Activated T-helper 2 cell treated with anti-CD3 and anti-CD28 coated beads, Interferon-gamma antibody, Interleukin-2, Interleukin-4, amounts not matched to agents 10 μg/mL and 5 μg/mL and 100 μg/mL, durations not matched to agents 14 hours and 24 hours and 36 hours (primary cell): ENCODE data around the gene CST3. TPM values are rescaled to one million over a fixed set of nuclear protein-coding genes. Genes with fewer than 3 reads are reported as not detected.
"Not testable (repeated sequence)": the region's sequence is repeated elsewhere in the genome, so short reads cannot be mapped to it uniquely, and the experiment has no call there.

ENCODE experiments used
- DNase-seq: peaks from one replicate; pipeline ENCODE4 v3.0.0; 2021; ENCODE audit warnings: low spot score
- H3K27ac Mint-ChIP-seq: one replicate; pipeline ENCODE4 v1.8.0; 2021; ENCODE audit warnings: mixed read lengths
- H3K27me3 Mint-ChIP-seq: one replicate; pipeline ENCODE4 v1.8.0; 2021; ENCODE audit warnings: low read depth, mixed read lengths
- H3K36me3 Mint-ChIP-seq: one replicate; pipeline ENCODE4 v1.8.0; 2021; ENCODE audit warnings: low read depth, mixed read lengths
- H3K4me1 Mint-ChIP-seq: one replicate; pipeline ENCODE4 v1.8.0; 2021; ENCODE audit warnings: low read depth, mixed read lengths
- H3K4me3 Mint-ChIP-seq: one replicate; pipeline ENCODE4 v1.8.0; 2021; ENCODE audit warnings: low read depth, mild to moderate bottlenecking, moderate library complexity, mixed read lengths
- H3K9me3 Mint-ChIP-seq: one replicate; pipeline ENCODE4 v1.8.0; 2021; ENCODE audit warnings: mixed read lengths
- intact Hi-C: fragments of 100-400 bp; cut with micrococcal nuclease; formaldehyde crosslinking; loops from one replicate; pipeline ENCODE4 v1.15.1; 2023
- total RNA-seq: library from RNA; stranded (reverse); gene quantifications from 2 replicates; pipeline ENCODE4 v1.2.3, GENCODE V29; 2022

CST3 gene
- total RNA-seq, 1 donor from 2014 or later, result 0.82 TPM

DNA sequence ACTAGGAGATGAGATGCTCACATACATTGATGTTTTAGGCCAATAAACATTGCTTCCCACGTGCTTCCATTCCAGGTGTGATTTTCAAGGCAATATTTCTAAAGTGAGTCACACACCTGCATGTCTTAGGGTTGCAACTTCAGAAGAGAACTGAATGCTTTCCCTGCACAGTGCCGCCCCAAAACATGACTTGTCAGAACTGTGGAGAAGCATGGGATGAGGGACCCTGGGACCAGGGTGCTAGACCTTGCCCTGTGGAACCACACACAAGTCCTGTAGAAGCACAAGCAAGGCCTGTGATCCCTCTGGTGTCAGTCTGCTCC lies 2.0 kb downstream of the CST3 start:
- H3K36me3 Mint-ChIP-seq, H3K4me3 Mint-ChIP-seq, intact Hi-C loops, H3K27ac Mint-ChIP-seq, H3K4me1 Mint-ChIP-seq, H3K9me3 Mint-ChIP-seq, DNase-seq: not testable (repeated sequence)
- peaks cover 20% of the 10 kb centered on the region for H3K27me3 Mint-ChIP-seq

DNA sequence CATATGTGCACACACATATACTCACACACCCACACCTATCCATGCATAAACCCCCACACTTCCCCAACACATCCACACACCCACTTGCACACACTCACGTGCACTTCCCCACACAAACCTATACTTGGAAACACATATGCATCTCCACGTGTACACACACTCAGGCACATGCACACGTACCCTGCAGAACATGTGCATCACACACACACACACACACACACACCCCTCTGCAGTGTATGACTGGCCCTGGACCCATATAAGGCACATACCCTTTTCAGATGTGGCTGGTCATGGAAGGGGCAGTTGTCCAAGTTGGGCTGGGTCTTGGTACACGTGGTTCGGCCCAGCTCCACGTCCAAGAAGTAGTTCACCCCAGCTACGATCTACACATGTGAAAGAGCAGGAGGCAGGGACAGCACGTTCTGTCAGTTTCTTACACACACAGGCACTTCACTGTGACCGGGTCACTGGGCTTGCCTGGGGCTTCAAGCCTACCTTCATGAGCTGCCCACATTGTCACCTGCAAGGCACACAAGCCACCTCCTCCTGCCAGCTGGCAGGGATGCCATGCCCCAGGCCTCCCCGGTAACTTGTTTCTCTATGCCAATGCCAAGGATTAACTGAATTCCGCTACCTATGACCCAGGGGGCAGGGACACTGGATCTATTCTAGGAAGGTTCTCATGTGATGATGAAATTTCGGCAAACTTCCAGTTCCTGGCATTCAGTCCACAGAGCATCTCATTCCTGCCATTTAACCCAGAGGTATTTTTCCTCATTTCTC lies 2.6 kb downstream of the CST3 start:
- no peaks in the 10 kb centered on the region for H3K9me3 Mint-ChIP-seq

DNA sequence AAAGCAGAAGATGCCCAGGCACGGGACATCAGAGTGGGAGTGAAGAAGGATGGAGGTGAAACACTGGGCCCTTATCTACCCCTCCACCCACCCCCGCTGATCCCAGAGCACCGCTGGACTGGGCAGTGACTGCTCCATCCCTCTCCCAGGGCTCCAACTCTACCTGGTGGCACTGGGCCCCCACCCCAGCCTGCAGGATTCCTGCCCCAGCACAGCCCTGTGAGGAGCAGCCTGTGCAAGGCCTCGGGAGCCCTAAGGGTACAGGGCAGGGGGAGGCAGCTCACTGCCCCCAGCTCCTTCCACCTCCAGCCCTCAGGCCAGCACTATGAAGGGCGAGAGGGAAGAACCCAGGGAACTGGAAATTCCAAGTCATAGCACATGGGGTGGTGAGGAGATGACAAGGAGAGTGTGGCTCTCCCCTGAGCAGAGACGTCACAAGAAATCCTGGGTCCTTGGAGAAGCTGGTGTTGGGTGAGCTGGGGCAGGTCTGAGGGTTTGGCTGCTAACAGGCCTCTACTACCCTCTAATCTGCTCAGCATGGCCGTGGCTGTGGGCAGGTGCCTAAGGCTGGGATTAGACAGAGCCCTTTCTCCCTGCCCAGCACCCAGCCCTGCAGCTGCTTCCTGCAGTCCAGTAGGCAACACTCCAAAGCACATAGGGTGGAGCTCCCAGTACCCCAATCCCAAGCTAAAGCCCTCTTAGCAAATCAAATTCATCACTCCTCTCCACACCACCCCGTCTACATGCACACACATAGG lies 3.5 kb downstream of the CST3 start:
- Mint-ChIP-seq H3K27ac (no peak overlapping the region), H3K9me3 (no peaks in the 10 kb centered on the region), H3K4me1 (peaks cover 4% of the 10 kb centered on the region), H3K4me3 (no peak overlapping the region), H3K27me3 (peaks cover 18% of the 10 kb centered on the region), H3K36me3 (no peaks in the 10 kb centered on the region)
- intact Hi-C loops, result no loop called here
- DNase-seq, result no peak

More for the DNA sequence above, 2.6 kb downstream of the CST3 start:
- H3K27ac Mint-ChIP-seq, result no peak overlapping the region
- H3K27me3 Mint-ChIP-seq, result peaks cover 20% of the 10 kb centered on the region
- intact Hi-C loops, result no loop called here
- no peaks in the 10 kb centered on the region for H3K36me3 Mint-ChIP-seq
- no peak overlapping the region for H3K4me3 Mint-ChIP-seq
- H3K4me1 Mint-ChIP-seq, result peaks cover 4% of the 10 kb centered on the region
- no peak for DNase-seq

DNA sequence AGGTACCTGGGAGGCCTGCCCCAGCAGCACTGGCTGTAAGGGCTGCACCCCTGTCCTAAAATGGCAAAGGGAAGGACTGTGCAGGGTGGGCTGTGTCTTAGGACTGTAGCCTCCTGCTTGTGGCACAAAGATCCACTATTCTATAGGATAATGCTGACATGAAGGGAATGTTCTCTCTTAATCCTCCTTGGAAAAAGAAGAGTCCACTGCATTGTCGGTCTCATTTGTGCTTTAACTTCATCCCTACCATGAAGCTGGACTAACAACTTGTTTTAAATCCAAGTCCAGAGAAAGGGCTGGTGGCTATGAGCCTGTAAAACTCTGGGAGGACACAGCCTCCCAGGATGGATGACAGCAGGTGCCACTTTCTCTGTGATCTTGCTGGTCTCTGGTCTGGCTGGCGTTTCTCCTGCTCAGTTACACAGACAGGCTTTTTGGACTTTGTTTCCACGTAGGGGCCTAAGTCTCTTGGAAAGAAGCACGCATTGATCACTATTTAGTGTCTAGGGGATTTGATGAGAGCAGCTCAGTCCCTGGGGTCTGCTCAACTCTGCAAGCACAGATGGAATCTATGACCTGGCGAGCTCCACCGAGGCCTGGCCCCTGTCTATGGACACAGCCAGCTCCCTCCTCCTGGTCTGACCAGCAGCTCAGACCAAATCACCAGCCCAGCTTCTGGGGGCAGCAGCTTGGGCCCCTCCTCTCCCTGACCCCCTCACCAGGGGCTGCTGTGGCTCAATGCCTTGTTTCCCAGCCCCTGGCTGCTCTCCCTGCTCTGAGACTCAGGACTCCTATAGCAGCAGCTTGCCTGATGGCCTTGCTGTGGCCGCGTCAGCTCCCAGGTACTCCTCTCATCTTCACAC lies 4.8 kb downstream of the CST3 start:
- DNase-seq, result no peak
- Mint-ChIP-seq H3K27ac (no peak overlapping the region), H3K9me3 (no peaks in the 10 kb centered on the region), H3K36me3 (no peaks in the 10 kb centered on the region), H3K27me3 (peaks cover 18% of the 10 kb centered on the region), H3K4me1 (peaks cover 4% of the 10 kb centered on the region), H3K4me3 (no peak overlapping the region)
- intact Hi-C loops, result no loop called here

DNA sequence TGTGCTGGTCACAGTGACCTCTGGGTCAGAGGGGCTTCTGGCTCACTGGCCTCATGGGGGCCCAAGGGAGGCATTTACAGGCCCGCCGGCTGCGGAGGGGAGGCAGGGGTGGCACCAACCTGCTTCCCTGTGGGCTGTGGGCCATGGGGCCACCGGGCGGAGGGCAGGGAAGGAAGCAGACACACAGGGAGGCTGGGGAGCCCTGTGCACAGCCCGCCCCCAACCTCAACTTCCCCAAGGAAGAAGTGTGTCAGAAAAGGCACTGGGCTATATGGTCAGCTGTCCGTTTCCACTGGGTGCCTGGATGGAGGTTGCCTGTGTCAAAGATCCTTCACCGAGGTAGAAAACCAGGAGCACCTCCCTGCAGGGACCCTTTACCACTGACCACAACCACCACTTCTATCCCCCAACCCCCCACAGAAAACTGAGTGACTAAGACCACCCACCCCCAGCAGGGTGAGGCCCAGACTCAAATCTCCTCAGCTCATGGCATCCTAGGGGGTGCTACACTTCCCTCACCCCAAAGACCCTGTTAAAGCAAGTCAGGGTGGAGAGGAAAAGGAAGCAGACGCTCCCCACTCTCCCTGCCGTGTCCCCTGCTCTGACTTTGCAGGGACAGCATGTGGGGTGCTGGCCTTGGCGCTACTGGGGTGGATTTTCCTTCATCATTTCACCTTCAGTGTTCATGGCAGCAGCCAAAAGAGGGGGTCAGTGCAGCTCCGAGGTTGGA lies 5.6 kb downstream of the CST3 start:
- no peak for DNase-seq
- intact Hi-C loops, result no loop called here
- Mint-ChIP-seq H3K27ac (no peak overlapping the region), H3K4me3 (no peak overlapping the region), H3K4me1 (peaks cover 4% of the 10 kb centered on the region), H3K36me3 (no peaks in the 10 kb centered on the region), H3K27me3 (peaks cover 19% of the 10 kb centered on the region), H3K9me3 (no peaks in the 10 kb centered on the region)

DNA sequence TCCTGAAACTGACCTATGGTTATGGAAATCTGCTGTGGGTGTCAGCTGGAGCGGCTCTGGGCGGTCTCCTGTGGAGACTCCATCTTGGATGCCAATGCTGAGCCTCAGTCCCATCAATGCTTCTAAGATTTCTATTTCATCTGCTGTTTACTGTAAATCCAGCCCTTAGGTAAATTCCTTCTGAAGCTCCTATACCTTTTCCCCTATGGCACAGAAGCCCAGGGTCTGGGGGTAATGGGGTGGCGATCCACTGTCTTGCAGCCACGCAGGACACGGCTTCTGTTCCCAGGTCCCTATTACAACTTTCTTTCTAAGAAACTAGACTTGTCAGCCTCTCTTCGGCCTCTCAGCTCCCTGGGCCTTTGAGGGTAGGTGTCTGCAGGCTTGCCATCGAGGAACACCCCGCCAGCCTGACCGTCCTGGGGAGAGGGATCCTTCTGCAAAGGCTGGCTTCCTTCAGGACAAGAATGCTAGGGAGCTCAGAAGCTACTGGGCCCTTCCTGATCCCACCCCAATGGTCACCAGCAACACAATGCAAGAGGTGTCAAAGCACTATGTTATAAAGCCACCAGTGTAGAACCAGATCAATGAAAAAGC lies 6.4 kb downstream of the CST3 start:
- H3K4me3 Mint-ChIP-seq, result no peak overlapping the region
- no peaks in the 10 kb centered on the region for H3K4me1 Mint-ChIP-seq
- intact Hi-C loops, result no loop called here
- H3K36me3 Mint-ChIP-seq, result no peaks in the 10 kb centered on the region
- peaks cover 11% of the 10 kb centered on the region for H3K27me3 Mint-ChIP-seq
- H3K9me3 Mint-ChIP-seq, result no peaks in the 10 kb centered on the region
- no peak overlapping the region for H3K27ac Mint-ChIP-seq
- no peak for DNase-seq

DNA sequence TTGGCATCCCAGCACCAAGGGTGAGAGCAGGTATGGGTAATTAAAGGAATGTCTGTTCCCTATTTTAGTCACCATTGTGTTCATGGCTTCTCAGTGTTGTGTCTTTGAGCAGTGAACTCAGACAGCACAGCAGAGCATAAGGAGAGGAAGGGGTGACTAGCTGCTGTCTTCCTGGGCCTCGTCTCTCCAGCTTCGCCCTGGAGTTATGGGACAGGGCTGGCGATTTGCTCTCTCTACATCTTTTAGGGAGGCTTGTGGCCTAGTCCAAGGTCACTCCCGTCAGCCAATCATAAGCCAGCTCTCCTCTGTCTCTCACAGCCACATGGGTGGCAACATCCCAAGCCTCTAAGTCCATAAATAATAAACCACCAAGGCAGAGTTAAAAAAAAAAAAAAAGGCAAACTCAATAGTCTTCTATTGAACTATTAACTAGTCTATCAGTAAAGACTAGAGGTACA lies 7.3 kb downstream of the CST3 start:
- intact Hi-C loops, result no loop called here
- no peak for DNase-seq
- H3K36me3 Mint-ChIP-seq, result no peaks in the 10 kb centered on the region
- no peak overlapping the region for H3K27ac Mint-ChIP-seq
- no peaks in the 10 kb centered on the region for H3K9me3 Mint-ChIP-seq
- no peak overlapping the region for H3K4me3 Mint-ChIP-seq
- peaks cover 6% of the 10 kb centered on the region for H3K27me3 Mint-ChIP-seq
- H3K4me1 Mint-ChIP-seq, result no peaks in the 10 kb centered on the region

DNA sequence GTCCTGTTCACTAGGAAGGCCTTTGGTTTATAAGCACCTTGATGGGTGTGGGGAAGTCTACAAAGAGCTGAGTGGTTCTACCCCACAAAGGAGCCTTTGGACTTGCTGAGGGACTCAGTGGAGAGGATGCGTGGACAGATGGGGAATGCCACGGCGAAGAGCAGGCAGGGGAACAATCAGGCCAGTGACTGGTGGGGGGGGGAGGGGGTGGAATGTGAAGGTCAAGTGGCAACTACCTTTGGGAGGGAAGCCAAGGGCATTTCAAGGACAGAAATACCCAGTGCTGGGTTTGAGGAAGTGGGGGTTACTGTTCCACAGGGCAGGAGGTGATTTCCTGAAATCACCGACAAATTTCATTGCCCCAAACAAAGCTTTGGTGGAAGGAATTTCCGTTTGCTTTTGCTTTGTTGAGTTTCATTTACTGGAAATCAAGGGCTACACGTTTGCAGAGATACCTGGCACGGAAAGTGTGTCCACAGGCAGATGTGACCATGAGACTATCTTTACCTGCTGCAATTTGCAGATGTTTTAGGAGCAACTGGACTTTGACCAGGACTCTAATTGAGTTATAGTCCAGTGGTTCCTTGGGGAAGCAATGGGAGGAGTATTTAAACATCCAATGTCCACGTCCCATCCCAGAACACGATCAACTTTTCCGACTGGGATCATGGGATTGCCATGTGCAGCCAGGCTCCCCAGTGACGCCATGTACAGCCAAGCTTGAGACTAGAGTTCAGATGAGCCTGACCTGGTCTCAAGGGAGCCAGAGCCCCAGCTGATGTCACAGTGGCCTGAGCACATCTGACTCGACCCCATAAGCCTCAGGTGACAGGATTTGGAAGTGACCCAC lies 8.0 kb downstream of the CST3 start:
- no peak overlapping the region for H3K4me3 Mint-ChIP-seq
- H3K27ac Mint-ChIP-seq, result no peak overlapping the region
- no peaks in the 10 kb centered on the region for H3K36me3 Mint-ChIP-seq
- no peak for DNase-seq
- peaks cover 6% of the 10 kb centered on the region for H3K27me3 Mint-ChIP-seq
- no peaks in the 10 kb centered on the region for H3K4me1 Mint-ChIP-seq
- no peaks in the 10 kb centered on the region for H3K9me3 Mint-ChIP-seq
- intact Hi-C loops, result no loop called here

DNA sequence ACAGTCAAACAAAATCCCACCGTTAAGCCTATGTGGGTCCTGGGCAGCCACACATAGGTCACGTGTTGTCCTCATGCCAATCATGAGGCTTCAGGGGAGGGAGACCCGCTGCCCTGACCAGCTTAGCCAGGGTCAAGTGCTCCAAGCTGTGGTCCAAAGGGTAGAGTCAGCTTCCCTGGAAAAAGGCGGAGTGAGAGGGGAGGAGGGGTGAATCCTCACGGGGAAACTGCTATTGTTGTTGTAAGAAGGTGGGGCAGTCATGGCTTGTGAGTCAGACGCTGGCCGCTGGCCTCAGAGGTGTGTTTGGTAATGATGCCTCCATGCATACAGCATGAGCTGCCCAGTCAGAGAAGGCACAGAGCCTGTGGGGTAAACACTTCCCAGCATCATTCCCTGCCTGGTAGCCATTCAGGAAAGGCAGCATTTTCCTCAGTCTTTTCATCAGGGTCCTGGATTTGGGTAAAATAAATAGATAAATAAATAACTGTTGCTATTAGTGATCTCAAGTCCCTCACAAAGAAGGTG lies 8.7 kb downstream of the CST3 start:
- Mint-ChIP-seq H3K36me3 (no peaks in the 10 kb centered on the region), H3K9me3 (no peaks in the 10 kb centered on the region), H3K27me3 (peaks cover 6% of the 10 kb centered on the region), H3K4me3 (no peak overlapping the region), H3K27ac (no peak overlapping the region), H3K4me1 (no peaks in the 10 kb centered on the region)
- DNase-seq, result no peak
- intact Hi-C loops, result no loop called here

DNA sequence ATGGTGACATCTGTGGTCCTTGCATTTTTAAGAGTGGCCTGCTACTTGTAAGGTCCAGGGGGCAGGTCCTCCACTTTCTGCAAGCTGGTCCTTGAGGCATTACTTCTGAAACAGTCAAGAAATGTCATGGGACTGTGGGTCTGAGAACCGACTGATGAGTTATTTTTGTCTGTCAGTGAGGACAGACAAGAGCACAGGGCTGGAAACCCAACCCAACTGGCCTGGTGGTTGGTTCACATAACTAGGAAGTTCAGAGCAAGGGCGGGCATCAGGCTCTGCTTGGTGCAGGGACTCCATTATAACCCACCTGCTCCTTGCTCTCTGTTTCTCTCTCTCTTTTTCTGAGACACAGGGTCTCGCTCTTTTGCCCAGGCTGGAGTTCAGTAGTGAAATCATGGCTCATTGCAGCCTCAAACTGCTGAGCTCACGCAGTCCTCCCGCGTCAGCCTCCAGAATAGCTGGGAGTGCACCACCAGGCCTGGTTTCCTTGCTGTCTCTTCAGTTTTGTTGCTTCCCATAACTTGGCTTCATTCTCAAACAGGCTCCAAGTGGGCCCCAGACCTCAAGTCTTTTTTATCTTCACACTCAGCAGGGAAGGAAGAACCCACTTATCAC lies 9.2 kb downstream of the CST3 start:
- DNase-seq, result no peak
- intact Hi-C loops, result no loop called here
- Mint-ChIP-seq H3K27ac (no peak overlapping the region), H3K27me3 (peaks cover 6% of the 10 kb centered on the region), H3K36me3 (no peaks in the 10 kb centered on the region), H3K4me3 (no peak overlapping the region), H3K4me1 (no peaks in the 10 kb centered on the region), H3K9me3 (no peaks in the 10 kb centered on the region)

DNA sequence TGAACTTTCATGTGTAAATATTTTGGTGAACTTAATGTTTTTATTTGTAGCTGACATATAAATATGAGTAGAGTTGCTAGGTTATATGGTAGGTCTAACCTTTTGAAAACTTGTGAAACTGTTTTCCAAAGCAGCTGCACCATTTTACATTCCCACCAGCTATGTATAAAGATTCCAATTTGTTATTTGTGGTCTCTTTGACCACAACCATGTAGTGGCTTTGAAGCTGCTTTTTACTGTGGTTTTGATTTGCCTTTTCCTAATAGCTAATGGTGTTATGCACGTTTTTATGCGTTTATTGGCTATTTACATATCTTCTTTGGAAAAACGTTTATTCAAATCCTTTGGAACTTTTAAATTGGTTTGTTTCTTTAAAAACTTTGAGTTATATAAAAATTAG lies 10.3 kb downstream of the CST3 start:
- Mint-ChIP-seq H3K4me3 (no peak overlapping the region), H3K36me3 (no peaks in the 10 kb centered on the region), H3K27me3 (peaks cover 6% of the 10 kb centered on the region), H3K4me1 (peaks cover 2% of the 10 kb centered on the region), H3K27ac (no peak overlapping the region), H3K9me3 (no peaks in the 10 kb centered on the region)
- intact Hi-C loops, result no loop called here
- no peak for DNase-seq
